ENCODE data around the gene MMRN2. TPM values are rescaled to one million over a fixed set of nuclear protein-coding genes. Genes with fewer than 3 reads are reported as not detected.
"Not testable (repeated sequence)": the region's sequence is repeated elsewhere in the genome, so short reads cannot be mapped to it uniquely, and the experiment has no call there.

Gene MMRN2
- total RNA-seq, 1 donor from 2014 or later = 86.3 TPM

DNA sequence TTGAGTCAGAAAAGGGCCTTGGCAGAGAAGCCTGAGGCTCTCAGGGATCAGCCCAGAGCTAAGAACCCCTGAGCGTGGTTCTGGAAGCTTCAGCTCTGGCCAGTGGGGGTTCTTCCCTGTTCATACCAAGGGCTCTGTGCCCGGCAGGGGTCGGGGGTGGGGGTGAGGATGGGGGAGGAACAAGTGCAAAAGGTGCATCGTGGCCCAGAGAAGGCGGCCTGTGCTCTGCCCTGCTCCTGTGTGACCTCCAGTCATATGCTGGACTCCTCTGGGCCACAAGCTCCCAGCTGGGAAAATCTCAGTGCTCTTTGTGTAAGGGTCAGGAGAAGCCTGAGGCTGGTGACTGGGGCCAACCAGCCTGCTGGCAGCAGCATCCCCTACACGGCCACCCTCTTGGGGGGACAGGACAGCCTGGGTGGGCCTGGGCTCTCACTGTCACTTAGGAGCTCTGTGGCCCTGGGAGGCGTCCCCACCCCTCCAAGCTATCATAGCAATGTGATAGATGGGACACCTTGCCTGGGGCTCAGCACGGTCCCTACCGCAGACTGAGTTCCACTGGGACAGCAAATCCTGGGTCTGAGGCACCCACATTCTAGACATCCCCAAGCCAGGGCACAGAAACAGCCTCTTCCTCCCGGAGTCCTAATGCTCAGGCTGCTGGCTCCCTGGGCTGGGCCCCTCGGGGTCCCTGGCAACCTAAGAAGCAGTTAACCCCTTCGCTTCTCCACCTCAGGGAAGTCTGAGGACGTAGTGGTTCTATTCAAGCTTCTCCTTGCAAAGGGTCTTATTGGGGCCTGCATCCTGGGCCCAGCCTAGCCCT, 2.5 kb downstream of the MMRN2 start:
- no peaks in the 10 kb centered on the region for H3K27me3 ChIP-seq
- no peaks in the 10 kb centered on the region for H3K9me3 ChIP-seq
- ATAC-seq (no peak), DNase-seq (no peak)
- TF ChIP-seq CTCF (IDR thresholded peaks at IDR 0.05) = no peak
- intact Hi-C loops (cut with DNase I) = no loop called here
- peak overlapping the region; percentile 75 for H3K27ac ChIP-seq
- peaks cover 21% of the 10 kb centered on the region for H3K4me1 ChIP-seq
- no peaks in the 10 kb centered on the region for H3K36me3 ChIP-seq
- H3K4me3 ChIP-seq = peak overlapping the region; percentile 42

GRCh38 chr10:86953747-86954680, 3.4 kb downstream of the MMRN2 start:
- ATAC-seq (peak; percentile 67), DNase-seq (no peak)
- peak overlapping the region; percentile 42 for H3K4me3 ChIP-seq
- no peaks in the 10 kb centered on the region for H3K9me3 ChIP-seq
- TF ChIP-seq CTCF (IDR thresholded peaks at IDR 0.05) = no peak
- peak overlapping the region; percentile 75 for H3K27ac ChIP-seq
- no peaks in the 10 kb centered on the region for H3K36me3 ChIP-seq
- peaks cover 13% of the 10 kb centered on the region for H3K4me1 ChIP-seq
- intact Hi-C loops (cut with DNase I) = no loop called here
- H3K27me3 ChIP-seq = no peaks in the 10 kb centered on the region

GRCh38 chr10:86952697-86953096, 4.7 kb downstream of the MMRN2 start:
- DNase-seq; intact Hi-C loops (cut with DNase I); H3K27me3 ChIP-seq; H3K4me1 ChIP-seq; ATAC-seq; H3K36me3 ChIP-seq; H3K9me3 ChIP-seq: not testable (repeated sequence)
- H3K4me3 ChIP-seq = peak overlapping the region; percentile 16
- peak overlapping the region; percentile 30 for H3K27ac ChIP-seq

DNA sequence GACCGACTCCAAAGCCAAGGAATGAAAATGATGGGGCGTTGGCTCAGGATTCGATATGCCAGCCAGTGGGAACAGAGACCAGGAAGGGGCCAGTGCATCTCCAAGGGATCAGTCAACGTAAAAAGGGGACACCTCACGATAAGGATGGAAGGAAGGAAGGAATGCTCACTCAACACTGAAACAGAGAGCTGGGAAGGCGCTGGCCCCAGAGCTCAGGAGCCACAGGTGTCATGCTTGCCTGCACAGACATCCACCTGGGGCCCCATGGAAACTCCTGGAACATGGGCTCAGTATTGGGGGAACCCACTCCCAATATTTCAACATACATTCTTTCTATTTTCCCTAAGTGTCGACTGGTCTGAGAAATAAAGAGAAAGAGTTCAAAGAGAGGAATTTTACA, 5.3 kb downstream of the MMRN2 start:
- Histone ChIP-seq H3K4me3 (no peak overlapping the region), H3K36me3 (no peaks in the 10 kb centered on the region), H3K4me1 (peaks cover 3% of the 10 kb centered on the region), H3K27me3 (no peaks in the 10 kb centered on the region), H3K9me3 (no peaks in the 10 kb centered on the region), H3K27ac (no peak overlapping the region)
- DNase-seq (no peak), ATAC-seq (no peak)
- intact Hi-C loops (cut with DNase I) = no loop called here
- no peak for TF ChIP-seq CTCF (IDR thresholded peaks at IDR 0.05)

DNA sequence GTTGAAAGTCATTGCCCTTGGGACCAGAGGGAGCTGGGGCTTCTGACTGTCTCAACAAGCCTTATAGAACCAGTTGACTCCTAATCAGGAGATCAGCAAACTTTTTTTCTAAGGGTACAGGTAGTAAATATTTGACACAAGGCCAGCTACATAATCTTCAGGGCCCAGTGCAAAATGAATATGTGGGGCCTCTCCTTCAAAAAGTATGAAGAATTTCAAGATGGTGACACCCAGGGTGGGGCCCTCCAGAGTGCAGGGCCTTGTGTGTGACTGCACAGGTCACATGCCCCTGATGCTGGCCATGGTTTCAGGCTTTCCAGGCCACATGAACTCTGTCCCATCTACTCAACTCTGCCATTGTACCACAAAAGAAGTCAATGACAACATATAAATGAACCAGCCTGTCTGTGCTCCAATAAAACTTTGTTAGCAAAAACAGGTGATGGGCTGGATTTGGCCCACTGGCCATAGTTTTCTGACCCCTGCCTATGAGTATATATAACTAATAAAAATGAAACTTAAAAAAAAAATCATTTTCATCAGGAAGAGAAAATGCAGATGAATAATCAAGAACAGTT, 6.1 kb downstream of the MMRN2 start:
- intact Hi-C loops (cut with DNase I) = no loop called here
- H3K4me1 ChIP-seq = peaks cover 3% of the 10 kb centered on the region
- H3K27ac ChIP-seq = no peak overlapping the region
- no peak for TF ChIP-seq CTCF (IDR thresholded peaks at IDR 0.05)
- ATAC-seq (peak; percentile 31), DNase-seq (peak; percentile 39)
- H3K36me3 ChIP-seq = no peaks in the 10 kb centered on the region
- H3K4me3 ChIP-seq = no peak overlapping the region
- no peaks in the 10 kb centered on the region for H3K27me3 ChIP-seq
- H3K9me3 ChIP-seq = no peaks in the 10 kb centered on the region
